Measurements from ENCODE around the gene STAG1.

DNA sequence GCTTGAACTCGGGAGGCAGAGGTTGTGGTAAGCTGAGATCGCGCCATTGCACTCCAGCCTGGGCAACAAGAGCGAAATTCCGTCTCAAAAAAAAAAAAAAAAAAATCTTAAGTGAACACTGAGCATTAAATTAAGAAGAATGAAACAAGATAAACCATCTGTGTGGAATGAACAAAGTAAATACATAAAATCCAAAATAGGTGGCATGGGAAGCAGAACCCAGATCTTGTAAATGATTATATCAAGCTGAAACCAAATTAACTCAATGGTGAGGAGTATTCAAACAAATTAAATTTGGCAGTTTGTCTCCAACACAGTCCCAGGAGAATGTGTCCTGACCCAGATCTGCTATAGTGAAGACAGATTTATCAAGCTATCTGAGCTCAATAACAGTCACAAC lies 32.1 kb downstream of the STAG1 start:
- TF ChIP-seq, protein P1, sequence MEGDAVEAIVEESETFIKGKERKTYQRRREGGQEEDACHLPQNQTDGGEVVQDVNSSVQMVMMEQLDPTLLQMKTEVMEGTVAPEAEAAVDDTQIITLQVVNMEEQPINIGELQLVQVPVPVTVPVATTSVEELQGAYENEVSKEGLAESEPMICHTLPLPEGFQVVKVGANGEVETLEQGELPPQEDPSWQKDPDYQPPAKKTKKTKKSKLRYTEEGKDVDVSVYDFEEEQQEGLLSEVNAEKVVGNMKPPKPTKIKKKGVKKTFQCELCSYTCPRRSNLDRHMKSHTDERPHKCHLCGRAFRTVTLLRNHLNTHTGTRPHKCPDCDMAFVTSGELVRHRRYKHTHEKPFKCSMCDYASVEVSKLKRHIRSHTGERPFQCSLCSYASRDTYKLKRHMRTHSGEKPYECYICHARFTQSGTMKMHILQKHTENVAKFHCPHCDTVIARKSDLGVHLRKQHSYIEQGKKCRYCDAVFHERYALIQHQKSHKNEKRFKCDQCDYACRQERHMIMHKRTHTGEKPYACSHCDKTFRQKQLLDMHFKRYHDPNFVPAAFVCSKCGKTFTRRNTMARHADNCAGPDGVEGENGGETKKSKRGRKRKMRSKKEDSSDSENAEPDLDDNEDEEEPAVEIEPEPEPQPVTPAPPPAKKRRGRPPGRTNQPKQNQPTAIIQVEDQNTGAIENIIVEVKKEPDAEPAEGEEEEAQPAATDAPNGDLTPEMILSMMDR (IDR thresholded peaks at IDR 0.05): no peak
- TF ChIP-seq POLR2AphosphoS5 (IDR thresholded peaks at IDR 0.05; ENCODE audit: insufficient read depth in 1 of 2, low read depth in 1 of 2) (no peak), POLR2A (IDR thresholded peaks at IDR 0.05) (no peak)

Data from vagina (tissue), 2 donors.